GM13977 (cell line): ENCODE results near the gene LDAF1.
"Not testable (repeated sequence)": the region's sequence is repeated elsewhere in the genome, so short reads cannot be mapped to it uniquely, and the experiment has no call there.

Experiments
- DNase-seq: peaks from one replicate; pipeline ENCODE4 v3.0.0; 2012; ENCODE audit warnings: low spot score
- in situ Hi-C: fragments of 300-500 bp; cut with MboI; formaldehyde crosslinking; loops from one replicate; pipeline ENCODE4 v1.12.0; 2022; ENCODE audit warnings: low sequenced_read_pairs, low pct_unique_long_range_greater_than_20kb, mixed read lengths, inconsistent platforms; ENCODE audit not compliant: unreplicated experiment
- TF ChIP-seq, protein P1 (sequence below): IDR thresholded peaks from 2 replicates; pipeline ENCODE4 v1.5.1; 2012; ENCODE audit warnings: mild to moderate bottlenecking, control low read depth; ENCODE audit not compliant: insufficient read depth; ENCODE audit errors: extremely low read depth, missing control alignments

The LDAF1 gene

GRCh38 chr16:21128991-21129390, 29.5 kb upstream of the LDAF1 start:
- DNase-seq: no peak
- in situ Hi-C loops: no loop called here

GRCh38 chr16:21130811-21131210, 27.7 kb upstream of the LDAF1 start:
- in situ Hi-C loops: no loop called here
- no peak for DNase-seq
- TF ChIP-seq, protein P1, sequence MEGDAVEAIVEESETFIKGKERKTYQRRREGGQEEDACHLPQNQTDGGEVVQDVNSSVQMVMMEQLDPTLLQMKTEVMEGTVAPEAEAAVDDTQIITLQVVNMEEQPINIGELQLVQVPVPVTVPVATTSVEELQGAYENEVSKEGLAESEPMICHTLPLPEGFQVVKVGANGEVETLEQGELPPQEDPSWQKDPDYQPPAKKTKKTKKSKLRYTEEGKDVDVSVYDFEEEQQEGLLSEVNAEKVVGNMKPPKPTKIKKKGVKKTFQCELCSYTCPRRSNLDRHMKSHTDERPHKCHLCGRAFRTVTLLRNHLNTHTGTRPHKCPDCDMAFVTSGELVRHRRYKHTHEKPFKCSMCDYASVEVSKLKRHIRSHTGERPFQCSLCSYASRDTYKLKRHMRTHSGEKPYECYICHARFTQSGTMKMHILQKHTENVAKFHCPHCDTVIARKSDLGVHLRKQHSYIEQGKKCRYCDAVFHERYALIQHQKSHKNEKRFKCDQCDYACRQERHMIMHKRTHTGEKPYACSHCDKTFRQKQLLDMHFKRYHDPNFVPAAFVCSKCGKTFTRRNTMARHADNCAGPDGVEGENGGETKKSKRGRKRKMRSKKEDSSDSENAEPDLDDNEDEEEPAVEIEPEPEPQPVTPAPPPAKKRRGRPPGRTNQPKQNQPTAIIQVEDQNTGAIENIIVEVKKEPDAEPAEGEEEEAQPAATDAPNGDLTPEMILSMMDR: no peak

More at GRCh38 chr16:21128991-21129390, 29.5 kb upstream of the LDAF1 start:
- TF ChIP-seq, protein P1: no peak

GRCh38 chr16:21134053-21134452, 24.4 kb upstream of the LDAF1 start:
- in situ Hi-C loops: no loop called here
- TF ChIP-seq, protein P1: no peak
- DNase-seq: no peak

DNA sequence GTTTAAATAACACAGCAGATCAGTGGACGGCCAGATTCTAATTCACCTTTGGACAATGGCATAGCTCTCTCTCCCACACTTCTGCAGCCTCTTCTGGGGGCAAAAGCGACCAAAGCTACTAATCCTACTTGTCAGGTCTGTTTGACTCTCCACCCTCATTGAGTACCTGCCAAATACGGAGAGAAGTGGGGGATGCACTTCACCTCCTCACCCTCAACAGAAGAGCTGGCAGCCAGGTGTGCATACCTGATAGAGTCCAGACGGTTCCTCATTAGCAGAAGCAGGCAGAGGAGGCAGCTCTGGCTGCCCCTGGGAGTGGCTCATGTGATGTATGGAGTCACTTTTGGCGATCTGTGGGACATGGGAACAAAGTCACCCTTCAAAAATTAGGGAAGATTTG, 12.7 kb upstream of the LDAF1 start:
- in situ Hi-C loops: no loop called here
- no peak for DNase-seq
- TF ChIP-seq, protein P1: no peak

DNA sequence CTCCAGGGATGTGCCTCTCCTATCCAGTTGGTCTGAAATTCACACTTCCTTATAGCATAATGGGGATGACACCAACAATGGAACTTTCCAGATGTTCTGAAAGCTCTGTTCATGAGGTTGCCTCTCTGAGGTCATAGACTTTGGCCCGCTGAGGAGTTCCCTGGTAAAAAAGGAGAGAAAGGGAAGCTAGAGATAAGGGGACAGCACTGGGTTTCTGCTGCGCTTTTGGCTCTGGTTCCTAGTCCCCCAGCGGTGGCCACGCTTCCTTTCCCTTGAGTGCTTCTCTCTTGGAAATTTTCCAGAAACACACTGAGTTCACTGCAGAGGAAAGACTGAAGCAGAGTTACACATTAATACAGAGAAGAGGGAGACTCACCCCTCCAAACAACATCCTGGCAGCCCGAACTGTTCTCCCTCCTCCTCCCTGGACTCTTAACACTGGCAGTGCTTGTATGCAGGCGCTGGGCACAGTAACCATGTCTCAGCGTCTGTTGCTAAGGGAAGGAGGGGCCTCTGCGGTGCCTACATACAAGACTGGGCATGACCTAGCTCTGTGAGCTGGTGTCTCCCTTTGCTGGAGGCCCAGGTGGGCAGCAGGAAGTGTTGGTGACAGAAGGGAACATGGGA, 8.0 kb upstream of the LDAF1 start, which contains the start of gene DNAH3:
Gene DNAH3, minus strand, starts transcription at position 472 of the 627 bp plus-strand sequence. CDS start 527 bp downstream, outside the sequence.
- DNase-seq: no peak
- TF ChIP-seq, protein P1: no peak
- in situ Hi-C loops: no loop called here

- DNase-seq, in situ Hi-C loops: not testable (repeated sequence)
These were observed 6.1 kb upstream of the LDAF1 start for GRCh38 chr16:21152160-21153030.

GRCh38 chr16:21153124-21153729, 5.2 kb upstream of the LDAF1 start:
- in situ Hi-C loops: not testable (repeated sequence)

DNA sequence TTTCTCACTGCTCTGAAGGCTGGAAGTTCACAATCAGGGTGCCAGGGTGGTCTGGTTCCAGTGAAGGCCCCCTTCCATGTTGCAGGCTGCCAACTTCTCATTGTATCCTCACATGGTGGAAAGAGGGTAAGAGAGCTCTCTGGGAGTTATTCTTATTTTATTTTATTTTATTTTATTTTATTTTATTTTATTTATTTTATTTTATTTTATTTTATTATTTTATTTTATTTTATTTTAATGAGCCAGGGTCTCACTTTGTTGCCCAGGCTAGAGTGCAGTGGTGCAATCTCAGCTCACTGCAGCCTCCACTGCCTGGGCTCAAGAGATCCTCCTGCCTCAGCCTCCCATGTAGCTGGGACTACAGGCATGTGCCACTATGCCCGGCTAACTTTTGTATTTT, 2.5 kb upstream of the LDAF1 start:
- DNase-seq, in situ Hi-C loops: not testable (repeated sequence)

More at GRCh38 chr16:21153124-21153729, 5.2 kb upstream of the LDAF1 start:
- not testable (repeated sequence) for DNase-seq
